AG09319 (cell line): ENCODE measurements around the gene DPP8.
A peak's percentile ranks its signal among the peaks of the same experiment; 100 is the strongest.
"Not testable (repeated sequence)": the region's sequence is repeated elsewhere in the genome, so short reads cannot be mapped to it uniquely, and the experiment has no call there.

Experiments
- DNase-seq: peaks from one replicate; pipeline ENCODE4 v3.0.0-alpha.2; 2010; ENCODE audit warnings: low read depth; ENCODE audit errors: extremely low read depth
- TF ChIP-seq, protein P1 (sequence below): IDR thresholded peaks from 2 replicates; pipeline ENCODE4 v1.5.1; 2011; ENCODE audit warnings: low read depth, mild to moderate bottlenecking, inconsistent platforms, low read length, moderate library complexity

Gene DPP8

DNA sequence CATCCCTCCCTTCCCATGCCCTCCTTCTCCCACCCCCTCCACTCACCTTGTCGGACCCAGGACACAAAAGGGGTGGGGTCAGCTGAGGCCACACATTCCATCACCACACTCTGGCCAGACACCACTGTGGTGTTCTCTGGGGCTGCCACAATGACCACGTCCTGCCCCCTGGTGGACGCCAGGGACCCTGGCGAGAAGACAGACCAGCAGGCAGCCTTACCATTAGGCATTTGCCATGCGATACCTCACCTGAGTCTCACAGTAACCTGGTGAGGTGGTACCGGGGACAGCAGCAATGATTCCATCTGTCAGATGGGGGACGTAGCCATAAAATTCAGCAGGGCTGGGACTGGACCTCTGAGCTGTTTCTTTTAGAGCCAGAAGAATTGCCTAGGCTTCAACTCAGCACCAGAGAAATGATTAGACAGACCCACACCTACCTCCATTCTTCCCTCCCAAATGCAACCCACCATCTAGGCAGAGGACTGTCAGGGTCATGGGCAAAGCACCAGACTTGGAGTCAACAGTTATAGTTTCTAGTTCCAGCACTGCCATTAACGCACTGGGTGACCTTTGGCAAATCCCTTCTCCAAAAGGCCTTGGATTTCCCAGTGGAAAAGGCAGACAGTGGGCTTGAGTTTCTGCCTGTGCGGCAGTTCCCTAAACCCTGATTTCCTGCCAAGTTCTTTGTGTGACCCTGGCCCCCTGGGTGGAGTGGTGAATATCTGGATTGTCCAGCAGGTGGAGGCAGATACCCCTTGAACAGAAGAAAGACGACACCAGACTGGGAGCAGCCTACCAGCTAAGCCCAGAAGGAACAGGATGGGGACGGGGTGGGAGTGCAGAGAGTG is 116.5 kb downstream of the DPP8 start:
- TF ChIP-seq, protein P1, sequence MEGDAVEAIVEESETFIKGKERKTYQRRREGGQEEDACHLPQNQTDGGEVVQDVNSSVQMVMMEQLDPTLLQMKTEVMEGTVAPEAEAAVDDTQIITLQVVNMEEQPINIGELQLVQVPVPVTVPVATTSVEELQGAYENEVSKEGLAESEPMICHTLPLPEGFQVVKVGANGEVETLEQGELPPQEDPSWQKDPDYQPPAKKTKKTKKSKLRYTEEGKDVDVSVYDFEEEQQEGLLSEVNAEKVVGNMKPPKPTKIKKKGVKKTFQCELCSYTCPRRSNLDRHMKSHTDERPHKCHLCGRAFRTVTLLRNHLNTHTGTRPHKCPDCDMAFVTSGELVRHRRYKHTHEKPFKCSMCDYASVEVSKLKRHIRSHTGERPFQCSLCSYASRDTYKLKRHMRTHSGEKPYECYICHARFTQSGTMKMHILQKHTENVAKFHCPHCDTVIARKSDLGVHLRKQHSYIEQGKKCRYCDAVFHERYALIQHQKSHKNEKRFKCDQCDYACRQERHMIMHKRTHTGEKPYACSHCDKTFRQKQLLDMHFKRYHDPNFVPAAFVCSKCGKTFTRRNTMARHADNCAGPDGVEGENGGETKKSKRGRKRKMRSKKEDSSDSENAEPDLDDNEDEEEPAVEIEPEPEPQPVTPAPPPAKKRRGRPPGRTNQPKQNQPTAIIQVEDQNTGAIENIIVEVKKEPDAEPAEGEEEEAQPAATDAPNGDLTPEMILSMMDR, result peak; percentile 84
- DNase-seq, result peak; percentile 35

DNA sequence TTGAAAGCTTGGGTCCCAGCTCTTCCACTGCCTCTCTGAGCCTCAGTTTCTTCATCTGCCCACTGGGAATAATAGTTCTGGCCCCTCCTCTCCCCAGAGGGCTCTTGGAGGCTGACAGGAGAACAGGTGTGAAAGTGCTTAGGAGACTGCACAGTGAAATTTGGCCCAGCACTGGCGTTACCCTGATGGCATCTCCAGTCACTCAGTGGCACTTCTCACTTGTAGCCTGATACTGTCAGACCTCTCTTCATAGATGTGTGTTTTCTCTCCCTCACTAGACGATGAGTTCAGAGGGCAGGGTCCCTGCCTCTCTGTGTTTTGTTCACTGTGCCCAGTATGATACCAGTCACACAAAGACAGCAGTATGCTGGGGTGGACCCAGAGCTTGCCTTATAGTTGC is 117.5 kb downstream of the DPP8 start:
- no peak for DNase-seq

DNA sequence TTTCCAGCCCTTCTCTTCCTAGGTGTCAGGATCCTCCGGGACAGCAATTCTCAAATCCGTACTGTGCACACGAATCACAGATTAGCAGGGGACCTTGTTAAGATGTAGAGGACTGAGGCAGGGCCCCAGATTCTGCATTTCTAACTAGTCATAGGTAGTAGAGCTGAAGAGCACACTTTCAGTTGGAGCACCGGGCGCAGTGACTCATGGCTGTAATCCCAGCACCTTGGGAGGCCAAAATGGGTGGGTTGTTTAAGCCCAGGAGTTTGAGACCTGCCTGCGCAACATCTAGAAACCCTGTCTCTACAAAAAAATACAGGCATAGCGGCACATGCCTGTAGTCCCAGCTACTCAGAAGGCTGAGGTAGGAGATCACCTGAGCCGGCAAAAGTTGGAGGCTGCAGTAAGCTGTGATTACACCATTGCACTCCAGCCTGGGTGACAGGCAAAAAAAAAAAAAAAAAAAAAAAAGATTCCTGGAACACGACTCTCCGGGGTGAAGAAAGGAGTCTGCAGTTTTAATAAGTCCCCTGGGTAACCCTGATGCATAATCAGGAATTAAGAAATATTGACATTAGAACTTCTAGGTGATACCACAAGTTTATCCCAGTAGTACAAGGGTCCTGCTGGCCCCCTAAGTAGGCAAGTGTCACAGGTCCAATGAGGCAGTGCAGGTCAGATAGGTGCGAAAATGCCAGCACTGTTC is 118.3 kb downstream of the DPP8 start:
- DNase-seq, result no peak
- TF ChIP-seq, protein P1, result no peak

More for the DNA sequence above, 117.5 kb downstream of the DPP8 start:
- TF ChIP-seq, protein P1, result no peak

DNA sequence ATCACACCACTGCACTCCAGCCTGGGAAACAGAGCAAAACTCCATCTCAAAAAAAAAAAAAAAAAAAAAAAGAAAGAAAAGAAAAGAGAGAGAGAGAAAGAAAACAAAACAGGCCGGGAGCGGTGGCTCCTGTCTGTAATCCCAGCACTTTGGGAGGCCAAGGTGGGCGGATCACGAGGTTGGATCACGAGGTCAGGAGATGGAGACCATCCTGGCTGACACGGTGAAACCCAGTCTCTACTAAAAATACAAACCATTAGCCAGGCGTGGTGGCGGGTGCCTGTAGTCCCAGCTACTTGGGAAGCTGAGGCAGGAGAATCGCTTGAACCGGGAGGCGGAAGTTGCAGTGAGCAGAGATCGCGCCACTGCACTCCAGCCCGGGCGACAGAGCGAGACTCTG is 119.0 kb downstream of the DPP8 start:
- DNase-seq, result not testable (repeated sequence)

DNA sequence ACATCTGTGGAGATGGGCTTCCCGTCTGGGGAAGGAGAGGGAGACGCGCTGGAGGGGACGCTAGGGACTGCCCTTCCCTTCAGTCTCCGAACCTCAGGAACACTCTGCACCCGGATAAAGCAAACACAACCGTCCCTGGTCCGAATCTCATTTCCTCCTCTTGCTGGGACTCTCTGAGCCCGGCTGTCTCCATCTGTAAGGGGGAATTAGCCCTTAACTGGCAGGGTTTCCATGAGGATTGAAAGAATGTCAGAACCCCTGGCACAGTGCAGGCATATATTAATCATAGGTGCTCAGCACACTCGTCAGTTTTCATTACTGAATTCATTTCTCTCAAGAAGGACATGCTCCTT is 120.5 kb downstream of the DPP8 start:
- TF ChIP-seq, protein P1, result no peak
- no peak for DNase-seq

DNA sequence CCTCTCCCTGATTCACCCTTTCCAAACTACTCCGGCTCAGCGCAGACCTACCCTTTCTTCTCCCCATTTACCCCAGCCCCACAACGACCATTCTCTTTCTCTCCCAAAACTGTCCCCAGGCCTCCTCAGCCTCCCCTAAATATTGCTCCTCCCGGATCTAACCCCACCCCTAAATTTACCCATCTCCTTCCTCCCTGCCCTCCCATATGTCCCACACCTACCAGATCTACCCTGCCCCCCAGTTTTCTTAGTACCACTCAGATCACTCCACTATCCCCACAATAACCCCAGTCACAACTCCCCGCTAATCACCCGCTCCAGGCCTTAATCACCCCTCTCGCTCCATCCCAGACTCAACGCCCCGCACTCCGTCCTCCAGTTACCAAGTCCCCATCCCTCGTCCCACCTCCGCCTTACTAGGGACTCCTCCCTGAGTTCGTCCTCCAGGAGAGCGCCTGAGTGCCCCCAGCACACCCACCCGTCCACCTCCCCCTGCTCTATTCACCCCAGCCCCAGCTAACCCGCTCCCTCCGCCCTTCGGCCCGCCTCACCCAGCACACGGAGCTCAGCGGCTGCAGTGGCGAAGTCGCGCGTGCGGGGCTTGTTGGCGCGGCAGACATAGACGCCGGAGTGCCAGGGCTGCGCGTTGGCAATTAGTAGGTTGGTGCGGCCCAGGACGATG is 121.1 kb downstream of the DPP8 start:
- no peak for DNase-seq
- TF ChIP-seq, protein P1, result no peak

DNA sequence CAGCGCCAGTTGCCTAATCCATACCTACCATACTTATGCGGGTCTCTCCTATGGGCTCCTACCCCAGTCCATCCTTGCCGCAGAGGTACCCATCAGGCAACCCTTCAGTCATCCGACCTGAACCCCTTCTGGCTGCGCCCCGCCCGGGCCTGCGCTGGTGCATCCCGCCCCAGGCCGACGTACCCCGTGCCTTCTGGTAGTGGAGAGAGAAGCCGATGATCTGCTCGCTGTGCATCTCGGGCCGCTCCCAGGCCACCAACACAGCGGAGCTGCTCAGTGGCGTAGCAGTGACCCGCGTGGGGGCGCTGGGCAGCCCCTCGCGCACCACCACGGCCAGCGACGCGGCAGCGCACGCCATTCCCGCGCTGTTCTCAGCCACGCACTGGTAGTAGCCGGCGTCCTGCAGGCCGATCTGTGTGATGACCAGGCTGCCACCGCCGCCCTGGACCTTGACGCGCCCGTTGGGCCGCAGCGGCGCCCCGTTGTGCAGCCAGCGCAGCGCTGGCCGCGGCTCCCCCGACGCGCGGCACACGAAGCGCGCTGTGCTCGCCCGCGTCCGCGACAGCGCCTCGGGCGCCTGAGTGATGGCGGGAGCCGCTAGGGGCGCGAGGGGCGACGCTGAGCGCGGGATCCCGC is 121.8 kb downstream of the DPP8 start:
- DNase-seq, result no peak
- TF ChIP-seq, protein P1, result no peak
